NCI-H1092 treated with DMSO at 0.1 percent for 48 hours (cell line): ENCODE measurements around the gene ERICH6.

Experiments
- DNase-seq: peaks from one replicate; lab custom pipeline; 2025; lab: John Stamatoyannopoulos, UW

ERICH6 gene

GRCh38 chr3:150703756-150704344 is at the start of gene ERICH6:
TSS of gene ERICH6 (minus strand) at chr3:150703920. CDS start at chr3:150703898, 22 bp downstream.
- DNase-seq: peak; percentile 90

GRCh38 chr3:150751781-150752263 is 48.1 kb upstream of the ERICH6 start:
- no peak for DNase-seq

DNA sequence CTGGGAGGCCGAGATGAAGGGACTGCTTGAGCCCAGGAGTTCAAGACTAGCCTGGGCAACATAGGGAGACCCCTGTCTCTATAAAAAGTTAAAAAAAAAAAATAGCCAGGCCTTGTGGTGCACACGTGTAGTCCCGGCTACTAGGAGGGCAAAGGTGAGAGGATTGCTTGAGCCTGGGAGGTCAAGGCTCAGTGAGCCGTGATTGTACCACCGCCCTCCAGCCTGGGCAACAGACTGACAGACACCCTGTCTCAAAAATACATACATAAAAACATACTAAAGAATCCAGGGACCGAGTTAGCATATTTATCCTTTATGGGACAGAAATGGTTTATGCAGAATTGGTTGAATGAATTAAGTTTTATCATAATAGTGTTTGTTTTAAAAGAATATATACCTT is 45.5 kb upstream of the ERICH6 start:
- no peak for DNase-seq

GRCh38 chr3:150748684-150749047 is 44.9 kb upstream of the ERICH6 start:
- no peak for DNase-seq

- no peak for DNase-seq
Measured at GRCh38 chr3:150747886-150748683, 44.4 kb upstream of the ERICH6 start.

- DNase-seq: no peak
Measured at GRCh38 chr3:150746791-150747590, 43.3 kb upstream of the ERICH6 start.

DNA sequence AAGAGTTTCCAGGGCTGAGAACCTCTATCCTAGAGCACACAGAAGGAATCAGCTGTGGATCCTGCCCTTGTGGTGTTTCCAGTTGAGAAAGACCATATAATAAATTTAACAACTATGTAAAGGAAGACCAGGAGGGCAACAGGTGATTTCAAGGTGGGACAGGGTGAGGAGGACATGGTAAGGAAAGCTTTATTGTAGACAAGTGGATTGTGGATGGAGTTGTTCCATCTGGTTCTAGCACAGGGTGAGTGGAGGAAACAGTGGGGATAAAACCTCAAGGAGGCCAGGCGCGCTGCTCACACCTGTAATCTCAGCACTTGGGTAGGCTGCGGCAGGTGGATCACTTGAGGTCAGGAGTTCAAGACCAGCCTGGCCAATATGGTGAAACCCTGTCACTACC is 42.1 kb upstream of the ERICH6 start:
- no peak for DNase-seq

DNA sequence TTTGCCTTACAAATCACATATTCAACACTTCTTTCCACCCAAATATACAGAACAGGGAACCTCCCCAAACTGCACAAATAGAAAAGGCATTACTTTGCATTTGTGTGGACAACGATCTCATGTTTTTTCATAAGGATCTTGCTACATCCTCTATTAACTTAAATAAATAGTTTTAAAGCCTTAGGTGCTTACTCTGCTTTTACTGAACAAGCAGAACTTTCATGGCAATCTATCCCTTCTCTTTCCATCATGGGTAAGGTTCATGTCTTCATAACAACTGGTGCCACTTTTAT is 41.1 kb upstream of the ERICH6 start:
- DNase-seq: no peak

DNA sequence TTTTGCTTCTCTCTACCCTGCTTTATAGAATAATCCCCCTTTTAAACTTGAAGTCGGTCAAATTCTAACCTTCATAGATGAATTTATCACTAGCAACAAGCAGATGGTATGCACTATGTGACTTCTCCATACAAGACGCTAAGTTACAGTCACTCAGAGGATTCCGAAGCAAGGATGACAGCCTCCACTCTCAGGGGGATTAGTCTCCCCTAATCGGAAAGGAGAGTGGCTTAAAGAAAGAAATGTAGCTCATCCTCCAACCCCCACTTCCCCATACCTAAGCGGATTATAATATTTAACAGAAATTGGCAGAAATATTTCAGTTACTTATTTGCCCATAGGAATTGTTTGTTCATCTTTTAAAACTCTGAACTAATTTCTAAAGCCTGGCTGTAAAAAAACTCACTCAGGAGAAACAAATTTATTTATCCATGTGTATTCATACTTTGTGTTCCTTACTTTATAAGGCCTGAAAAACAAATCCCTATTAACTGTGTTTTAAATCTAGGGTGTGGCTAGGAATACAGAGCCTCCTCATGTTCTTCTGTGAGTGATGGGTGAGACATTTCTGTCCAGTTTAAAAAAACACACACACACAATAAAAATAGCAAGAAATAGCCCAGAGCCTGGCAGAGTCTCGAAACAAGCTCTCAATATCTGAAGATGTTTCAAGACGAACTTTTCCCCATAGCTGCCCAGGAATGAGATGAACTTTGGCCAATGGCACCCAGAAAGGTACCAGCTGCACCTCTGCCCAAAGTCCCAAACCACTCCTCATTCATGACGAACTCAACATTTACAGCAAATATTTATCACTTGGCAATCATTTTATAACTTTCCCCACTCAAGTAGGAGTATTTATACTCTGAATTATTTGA is 40.6 kb upstream of the ERICH6 start:
- no peak for DNase-seq

DNA sequence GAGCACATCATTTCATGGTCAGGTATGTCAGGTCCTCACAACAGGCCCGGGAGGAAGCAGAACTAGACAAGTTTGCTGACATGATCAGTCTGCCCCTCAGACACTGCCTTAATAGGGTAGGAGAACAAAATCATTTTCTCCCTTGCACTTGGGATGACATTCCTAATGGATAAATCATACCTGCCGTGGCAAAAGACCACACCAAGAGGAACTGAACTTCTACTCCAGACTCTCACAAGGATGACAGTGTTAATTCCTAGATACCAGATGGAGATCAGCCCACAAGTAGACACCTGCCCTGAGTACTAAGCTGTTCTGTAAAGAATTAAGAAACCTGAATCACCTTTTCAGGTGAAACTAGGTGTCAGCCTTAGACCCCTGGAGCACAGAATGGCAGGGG is 39.8 kb upstream of the ERICH6 start:
- DNase-seq: no peak

DNA sequence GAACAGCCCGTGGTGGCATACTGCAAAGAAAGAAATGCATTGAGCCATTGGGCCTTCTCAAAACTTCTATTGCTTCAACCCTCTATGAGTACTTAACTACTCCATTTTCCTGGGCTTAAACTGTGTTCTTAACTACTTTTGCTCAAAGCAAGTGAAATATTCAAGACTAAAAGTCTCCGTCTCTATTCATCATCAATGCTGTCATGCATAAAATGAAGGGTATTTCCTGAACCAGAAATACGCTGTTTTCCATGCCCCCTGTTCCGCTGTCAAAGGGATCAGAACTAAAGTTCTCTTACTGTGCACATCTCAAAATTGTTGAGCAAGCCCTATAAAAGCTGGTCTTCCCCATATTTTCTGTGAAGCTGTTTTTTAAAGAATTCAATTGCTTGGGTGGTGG is 39.0 kb upstream of the ERICH6 start:
- no peak for DNase-seq

GRCh38 chr3:150742141-150742523 is 38.4 kb upstream of the ERICH6 start:
- no peak for DNase-seq

GRCh38 chr3:150741497-150742140 is 37.9 kb upstream of the ERICH6 start:
- DNase-seq: no peak

GRCh38 chr3:150740733-150741496 is 37.2 kb upstream of the ERICH6 start:
- DNase-seq: no peak

GRCh38 chr3:150739877-150740645 is 36.3 kb upstream of the ERICH6 start:
- DNase-seq: no peak

DNA sequence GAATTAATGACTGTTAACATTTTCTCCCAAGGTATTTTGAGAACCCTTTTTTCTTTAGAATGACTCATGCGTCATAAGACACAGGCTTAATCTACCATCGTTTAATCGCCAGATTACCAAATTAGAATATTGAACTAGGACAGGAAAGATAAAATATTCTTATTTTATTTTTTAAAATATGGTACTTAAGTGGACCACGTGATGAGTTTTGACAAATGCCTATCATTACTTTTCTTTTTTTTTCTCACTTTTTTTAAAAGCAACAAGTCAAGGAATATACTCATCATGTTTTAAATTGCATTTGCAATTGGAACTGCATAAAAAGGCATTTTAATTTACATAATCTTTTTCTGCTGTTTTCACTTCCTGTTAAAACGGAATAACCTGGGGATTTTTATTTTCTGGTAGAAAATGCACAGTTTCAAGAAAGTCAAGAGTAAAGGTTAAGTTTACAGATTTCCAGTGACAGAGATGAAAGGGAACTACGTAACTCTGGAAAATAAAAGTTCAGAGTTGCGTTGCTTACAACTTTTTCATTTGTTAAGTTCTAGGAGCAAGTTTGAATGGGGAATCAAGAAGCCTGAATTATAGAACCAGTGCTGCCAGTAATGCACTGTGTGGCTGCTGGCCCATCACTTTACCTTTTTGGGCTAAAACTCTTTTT is 35.6 kb upstream of the ERICH6 start:
- DNase-seq: no peak

- no peak for DNase-seq
Measured at GRCh38 chr3:150738688-150739087, 35.0 kb upstream of the ERICH6 start.

- DNase-seq: no peak
Measured at GRCh38 chr3:150737874-150738679, 34.4 kb upstream of the ERICH6 start.
